Fibroblast of lung (primary cell): Measurements from ENCODE around the gene CDKAL1.

Experiments used
- CTCF ChIP-seq, 2 donors: IDR thresholded peaks in 1 of 2; conservative IDR thresholded peaks in 1 of 2; 1 replicate in 1 of 2; 2 replicates in 1 of 2; pipeline ENCODE4 v1.5.1; 2011 to 2012; ENCODE audit warnings: low read length in 2 of 2, control low read depth in 1 of 2, inconsistent platforms in 1 of 2, low read depth in 1 of 2, mild to moderate bottlenecking in 1 of 2
- EZH2 ChIP-seq: IDR thresholded peaks from 2 replicates; pipeline ENCODE4 v1.5.1; 2012; ENCODE audit warnings: low read length, control low read depth, mild to moderate bottlenecking; ENCODE audit errors: missing control alignments

- TF ChIP-seq CTCF (conservative IDR thresholded peaks at IDR 0.05 in 1 of 2, IDR thresholded peaks at IDR 0.05 in 1 of 2; ENCODE audit: low read depth in 1 of 2, low read length in 2 of 2) (no peak), EZH2 (no peak)
Observed at GRCh38 chr6:21121636-21122136, 587.4 kb downstream of the CDKAL1 start.
